CD4-positive, alpha-beta T cell treated with Interleukin-21 for 1 hour (primary cell): Measurements from ENCODE around the gene THAP12.
"Not testable (repeated sequence)": the region's sequence is repeated elsewhere in the genome, so short reads cannot be mapped to it uniquely, and the experiment has no call there.

ENCODE experiments used
- DNase-seq: peaks from one replicate; pipeline ENCODE4 v3.0.0-alpha.2; 2020

Gene THAP12

DNA sequence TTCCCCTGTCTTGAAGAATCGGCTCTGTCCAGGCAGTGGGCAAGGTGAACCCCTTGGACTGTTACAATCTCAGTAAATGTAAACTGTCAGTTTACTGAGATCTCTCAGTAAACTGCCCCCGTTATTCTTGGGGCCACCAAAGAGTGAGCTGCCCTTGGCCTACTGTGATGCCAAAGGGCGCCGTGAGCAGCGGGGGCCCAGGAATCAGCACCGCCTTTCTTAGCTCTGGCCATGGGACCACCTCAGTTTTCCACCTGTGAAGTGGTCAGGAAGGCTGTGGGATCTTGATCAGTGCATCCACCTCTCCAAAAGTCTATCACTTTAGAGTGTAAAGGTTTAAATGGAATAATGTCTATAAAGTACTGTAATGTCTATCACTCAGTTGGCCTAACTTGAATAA, 57.1 kb downstream of the THAP12 start:
- DNase-seq, result no peak

DNA sequence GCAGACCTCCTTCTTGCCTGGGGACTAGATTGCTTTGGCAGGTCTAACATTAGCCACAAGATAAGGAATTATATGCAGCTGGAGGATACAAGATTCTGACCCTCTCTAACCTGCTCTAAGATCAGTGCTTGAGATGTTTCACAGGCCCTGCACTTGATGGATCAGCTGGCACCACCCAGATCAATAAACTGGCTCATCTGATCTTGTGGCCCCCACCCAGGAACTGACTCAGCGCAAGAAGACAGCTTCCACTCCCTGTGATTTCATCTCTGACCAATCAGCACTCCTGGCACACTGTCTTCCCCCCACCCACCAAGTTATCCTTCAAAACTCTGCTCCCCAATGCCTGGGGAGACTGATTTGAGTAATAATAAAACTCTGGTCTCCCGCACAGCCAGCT, 57.6 kb downstream of the THAP12 start:
- DNase-seq, result not testable (repeated sequence)

DNA sequence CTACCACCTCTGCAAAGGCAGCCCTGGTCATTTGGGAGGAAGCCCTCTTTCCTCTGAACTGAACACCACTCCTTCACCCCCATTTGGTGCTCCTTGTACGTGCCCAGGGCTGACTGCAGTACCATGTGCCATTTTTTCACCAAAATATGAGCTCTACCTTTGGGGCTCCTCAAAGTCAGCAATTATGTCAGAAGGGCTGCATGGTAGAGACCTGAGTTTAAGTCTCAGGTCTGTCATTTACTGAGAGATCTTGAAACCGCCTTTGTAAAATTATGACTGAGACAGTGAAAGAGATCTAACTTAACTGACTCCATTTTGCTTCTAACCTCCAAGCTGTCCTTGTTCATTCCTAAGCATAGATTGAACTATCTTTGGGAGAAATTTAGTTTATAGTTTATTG, 58.0 kb downstream of the THAP12 start:
- no peak for DNase-seq

DNA sequence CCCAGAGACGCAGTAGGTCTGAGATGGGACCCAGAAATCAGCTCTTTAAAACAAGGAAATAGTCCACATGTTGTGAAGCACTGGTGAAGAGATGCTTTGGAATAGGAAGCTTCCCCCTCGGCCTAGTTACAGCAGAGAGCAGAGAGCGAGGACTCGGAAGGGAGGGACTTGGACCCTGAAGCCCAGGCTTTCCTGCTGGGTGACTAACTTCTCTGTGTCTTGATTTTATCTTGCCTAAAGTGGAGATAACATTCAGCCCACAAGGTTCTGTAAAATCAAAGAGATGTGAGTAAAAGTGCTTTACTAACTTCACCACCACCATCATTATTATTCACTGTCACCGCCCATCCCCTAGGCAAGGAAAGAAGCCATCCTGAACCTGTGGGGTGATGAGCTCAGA, 58.4 kb downstream of the THAP12 start:
- DNase-seq, result no peak

DNA sequence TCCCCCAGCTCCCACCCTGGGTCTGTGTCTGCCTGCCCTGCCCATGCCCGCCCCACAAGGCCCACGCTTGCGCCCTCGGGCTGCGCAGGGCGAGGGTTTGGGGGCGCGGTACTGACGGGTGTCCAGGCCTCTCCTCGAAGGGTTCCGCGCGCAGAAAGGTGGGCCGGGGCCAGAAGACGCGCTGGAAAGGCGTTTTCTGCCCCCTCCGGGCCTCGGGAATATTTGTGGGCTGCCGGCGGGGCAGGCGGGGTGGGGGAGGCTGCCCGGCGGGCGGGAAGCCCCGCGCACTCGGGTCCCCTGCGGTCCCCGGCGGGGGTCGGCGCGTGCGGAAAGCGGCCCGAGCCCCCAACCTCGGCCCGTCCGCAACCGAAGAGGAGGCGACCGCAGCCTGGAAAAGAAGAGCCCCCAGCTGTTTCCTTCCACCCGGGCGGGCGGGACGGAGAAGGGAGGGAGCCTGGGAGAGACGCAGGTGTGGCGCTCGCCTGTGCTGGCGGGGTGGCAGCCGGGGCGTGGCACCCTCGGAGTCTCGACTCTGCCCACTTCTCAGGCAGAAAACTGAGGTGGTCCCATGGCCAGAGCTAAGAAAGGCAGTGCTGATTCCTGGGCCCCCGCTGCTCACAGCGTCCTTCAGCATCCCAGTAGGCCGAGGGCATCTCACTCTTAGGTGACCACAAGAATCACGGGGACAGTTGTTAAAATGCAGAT, 59.0 kb downstream of the THAP12 start:
- no peak for DNase-seq

DNA sequence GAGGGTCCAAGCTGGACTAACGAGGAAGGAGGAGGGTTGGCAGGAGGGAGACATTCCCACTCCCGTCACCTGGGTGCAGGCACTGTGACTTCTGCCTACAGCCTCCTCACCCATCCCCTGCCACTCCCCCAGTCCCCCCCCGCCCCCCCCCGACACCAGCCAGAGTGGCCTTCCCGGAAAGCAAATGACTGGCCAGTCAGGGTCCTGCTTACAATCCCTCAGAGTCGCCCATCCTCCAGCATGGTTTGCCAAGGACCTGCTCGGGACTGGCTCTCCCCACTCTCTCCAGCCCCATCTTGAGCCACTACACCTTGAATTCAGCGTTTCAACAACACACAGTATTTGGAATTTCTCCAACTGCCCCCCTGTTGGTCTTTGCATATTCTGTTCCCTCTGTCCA, 59.6 kb downstream of the THAP12 start:
- DNase-seq, result no peak

DNA sequence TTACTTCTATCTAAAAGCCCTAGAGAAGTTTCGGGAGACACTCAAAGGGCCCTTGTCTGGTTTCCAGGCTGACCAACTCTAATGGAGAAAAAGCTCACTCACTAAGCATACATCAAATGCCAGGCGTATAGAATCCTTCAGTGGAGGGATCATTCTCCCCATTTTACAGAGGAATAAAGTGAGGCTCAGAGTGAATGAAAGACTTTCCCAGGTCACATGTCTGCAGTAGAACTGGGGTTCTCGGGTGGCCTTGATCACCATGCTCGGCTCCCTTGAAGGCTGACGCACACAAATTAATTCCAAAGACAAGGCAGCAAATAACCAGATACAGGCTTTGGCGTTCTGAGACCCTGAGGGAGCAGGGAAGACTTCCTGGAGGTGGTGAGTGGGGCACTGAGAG, 60.0 kb downstream of the THAP12 start:
- no peak for DNase-seq

DNA sequence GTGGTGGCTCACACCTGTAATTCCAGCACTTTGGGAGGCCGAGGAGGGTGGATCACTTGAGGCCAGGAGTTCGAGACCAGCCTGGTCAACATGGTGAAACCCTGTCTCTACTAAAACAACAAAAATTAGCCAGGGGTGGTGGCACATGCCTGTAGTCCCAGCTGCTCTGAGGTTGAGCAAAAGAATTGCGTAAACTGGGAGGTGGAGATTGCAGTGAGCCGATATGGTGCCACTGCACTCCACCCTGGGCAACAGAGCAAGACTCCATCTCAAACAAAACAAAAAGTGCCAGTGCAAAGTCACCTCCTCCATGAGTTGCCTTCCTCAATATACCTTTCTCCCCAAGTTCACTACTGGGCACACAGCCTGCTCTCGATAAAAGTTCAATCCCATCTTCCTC, 61.1 kb downstream of the THAP12 start:
- not testable (repeated sequence) for DNase-seq

DNA sequence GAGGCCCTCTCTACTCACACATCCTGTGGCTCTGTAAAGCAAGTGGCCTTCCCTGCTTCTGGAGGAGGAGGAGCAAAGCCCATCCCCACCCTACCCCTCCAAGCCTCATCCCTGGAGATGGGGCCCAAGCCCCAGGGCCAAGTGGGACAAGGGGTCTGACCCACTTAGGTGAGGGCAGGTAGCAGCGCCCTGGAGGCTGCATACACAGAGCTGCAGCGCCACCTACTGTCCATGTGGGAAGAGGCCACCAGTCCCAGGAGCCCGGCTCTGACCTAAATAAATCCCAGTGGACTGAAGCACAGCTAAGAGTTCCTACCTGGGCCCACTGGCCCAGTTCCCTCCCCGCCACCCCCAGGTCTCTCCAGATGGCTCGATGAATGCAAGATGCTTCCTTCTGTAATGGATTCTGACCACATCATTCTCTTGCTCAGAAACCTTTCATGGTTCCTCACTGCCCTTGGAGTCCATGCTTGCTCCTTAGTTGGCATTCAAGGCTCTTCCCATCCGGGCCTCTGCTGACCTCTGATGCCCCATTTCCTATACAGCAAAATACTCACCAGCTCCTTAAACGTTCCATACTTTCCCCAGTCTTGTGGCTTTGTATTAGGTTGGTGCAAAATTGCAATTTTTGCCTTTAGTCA, 62.1 kb downstream of the THAP12 start:
- DNase-seq, result peak; percentile 83

DNA sequence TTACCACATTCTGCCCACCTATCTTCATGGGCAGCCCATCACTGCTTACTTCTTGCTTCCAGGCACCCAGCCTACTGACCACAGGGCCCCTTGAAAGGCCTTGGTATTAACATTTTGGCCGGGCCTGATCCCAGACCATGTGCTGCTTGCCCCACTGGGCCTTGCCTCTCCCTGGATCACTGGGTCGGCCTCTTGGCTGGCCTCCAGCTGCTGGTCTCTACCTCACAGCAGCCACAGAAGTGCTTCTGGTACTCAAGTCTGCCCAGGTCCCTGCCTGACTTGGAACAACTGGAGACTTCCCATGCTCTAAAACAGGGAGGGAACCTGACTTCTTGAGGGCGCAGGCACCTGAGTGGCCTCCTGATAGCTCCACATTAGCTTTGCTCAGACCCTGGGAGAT, 63.6 kb downstream of the THAP12 start:
- no peak for DNase-seq

GRCh38 chr11:76316726-76317125, 64.2 kb downstream of the THAP12 start:
- no peak for DNase-seq

DNA sequence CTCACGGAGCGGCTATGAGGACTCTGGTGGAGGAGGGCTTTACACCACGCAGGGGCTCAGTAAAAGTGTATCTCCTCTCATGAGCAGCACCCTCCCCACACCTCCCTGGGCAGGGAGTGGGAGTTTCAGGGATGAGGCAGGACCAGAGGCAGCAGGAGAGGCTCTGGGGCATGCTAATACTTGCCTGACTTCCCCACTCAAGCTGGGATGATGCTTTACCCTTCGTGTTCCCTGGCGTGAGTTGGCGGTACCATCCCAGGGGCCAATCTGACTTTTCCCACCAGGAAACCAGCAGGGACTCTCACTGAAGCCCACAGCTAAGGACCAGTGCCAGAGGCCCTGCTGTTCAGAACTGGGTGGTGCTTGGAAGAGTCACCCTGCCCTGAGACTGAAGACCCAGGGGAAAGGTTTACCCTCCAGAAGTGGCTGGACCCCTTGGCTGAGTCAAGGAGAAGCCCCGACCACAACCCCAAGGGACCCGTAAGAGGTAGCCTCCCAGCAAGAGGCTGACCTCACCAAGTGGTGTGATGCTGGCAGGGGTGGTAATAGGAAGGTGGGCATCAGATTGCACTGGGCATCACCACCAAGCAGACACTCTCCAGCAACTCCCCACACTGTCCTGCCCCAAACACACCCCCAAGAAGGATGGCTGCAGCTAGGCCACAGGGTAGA, 65.6 kb downstream of the THAP12 start:
- no peak for DNase-seq

GRCh38 chr11:76314741-76315090, 66.2 kb downstream of the THAP12 start:
- no peak for DNase-seq

- no peak for DNase-seq
These were observed 66.8 kb downstream of the THAP12 start for GRCh38 chr11:76313913-76314740.

- DNase-seq, result no peak
These were observed 67.7 kb downstream of the THAP12 start for GRCh38 chr11:76313271-76313670.

DNA sequence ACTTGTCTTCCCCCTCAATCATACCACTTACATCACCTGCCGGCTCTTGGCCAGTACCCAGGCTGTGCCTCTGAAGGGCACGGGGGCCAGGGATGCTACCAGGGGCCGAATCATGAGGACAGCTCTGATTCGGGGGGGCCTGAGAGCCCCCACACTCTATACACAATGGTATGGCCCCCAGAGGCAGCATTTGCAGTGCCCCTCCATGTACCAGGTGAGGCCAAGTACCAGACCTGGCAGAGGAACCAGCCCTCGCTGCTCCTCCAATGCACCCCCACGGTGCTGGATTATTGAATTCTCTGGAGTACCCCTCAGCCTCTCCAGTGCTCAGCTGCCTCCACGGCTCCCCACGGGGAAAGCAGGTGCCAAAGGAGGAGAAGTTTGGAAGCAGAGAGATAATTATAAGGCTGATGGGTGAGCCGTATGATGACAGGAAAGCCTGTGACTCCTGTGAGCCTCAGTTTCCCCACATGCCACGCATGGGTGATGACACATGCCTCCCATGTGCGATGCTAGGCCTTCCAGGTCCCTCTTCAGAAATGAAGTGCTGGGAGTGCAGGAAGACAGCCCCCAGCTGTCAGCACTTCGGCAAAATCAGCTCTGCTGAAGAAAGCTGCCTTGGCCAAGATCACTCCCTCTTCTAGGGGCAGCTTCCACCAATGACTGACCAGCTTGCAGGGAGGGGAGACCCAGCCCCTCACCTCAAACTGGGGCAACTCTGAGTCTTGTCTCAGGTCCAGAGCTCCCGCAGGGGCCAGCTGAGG, 69.9 kb downstream of the THAP12 start:
- no peak for DNase-seq

GRCh38 chr11:76307978-76308747, 72.8 kb downstream of the THAP12 start:
- DNase-seq, result no peak

- no peak for DNase-seq
These were observed 73.5 kb downstream of the THAP12 start for GRCh38 chr11:76307396-76307795.

- DNase-seq, result no peak
These were observed 77.5 kb downstream of the THAP12 start for GRCh38 chr11:76303399-76303798.

- no peak for DNase-seq
These were observed 77.9 kb downstream of the THAP12 start for GRCh38 chr11:76302996-76303395.
